Vagina (tissue), 2 donors: ENCODE data around the gene TBC1D8B. TPM values are rescaled to one million over a fixed set of nuclear protein-coding genes. Genes with fewer than 3 reads are reported as not detected.
"Not testable (repeated sequence)": the region's sequence is repeated elsewhere in the genome, so short reads cannot be mapped to it uniquely, and the experiment has no call there.

Source experiments
- DNase-seq, 2 donors: peaks; one replicate each; pipeline ENCODE4 v3.0.0-alpha.2; 2017; ENCODE audit errors: extremely low spot score in 2 of 2
- H3K27ac ChIP-seq: fragments of 200-600 bp; sonication (generic); one replicate; pipeline ENCODE4 v1.5.1; 2019
- H3K27me3 ChIP-seq: fragments of 200-600 bp; sonication (generic); one replicate; pipeline ENCODE4 v1.5.1; 2019
- H3K36me3 ChIP-seq, 2 donors: fragments of 200-600 bp; sonication (generic); one replicate each; pipeline ENCODE4 v1.5.1; 2017 to 2019
- H3K4me1 ChIP-seq: fragments of 200-600 bp; sonication (generic); one replicate; pipeline ENCODE4 v1.5.1; 2019
- H3K4me3 ChIP-seq, 2 donors: fragments of 200-600 bp; sonication (generic); 1 replicate in 1 of 2; 2 replicates in 1 of 2; pipeline ENCODE4 v1.5.1; 2016 to 2019
- H3K9me3 ChIP-seq: fragments of 200-600 bp; sonication (generic); one replicate; pipeline ENCODE4 v1.5.1; 2019
- POLR2A ChIP-seq, 2 donors: fragments of 450-650 bp; IDR thresholded peaks; one replicate each; pipeline ENCODE4 v1.6.1; 2017; ENCODE audit warnings: antibody characterized with exemption in 2 of 2, mild to moderate bottlenecking in 2 of 2, moderate library complexity in 2 of 2
- POLR2AphosphoS5 ChIP-seq, 2 donors: sonication (generic); formaldehyde crosslinking; IDR thresholded peaks; one replicate each; pipeline ENCODE4 v1.9.0; 2017; ENCODE audit warnings: antibody characterized with exemption in 2 of 2, mild to moderate bottlenecking in 2 of 2, low read depth in 1 of 2; ENCODE audit not compliant: insufficient read depth in 1 of 2
- intact Hi-C: fragments of 100-400 bp; cut with DNase I; formaldehyde crosslinking; loops from one replicate; pipeline ENCODE4 v1.15.1; 2023
- total RNA-seq: library from RNA; depleted of rRNA; stranded (reverse); fragments of >200 nt; gene quantifications from one replicate; pipeline ENCODE4 v1.2.3, GENCODE V29; 2016
- TF ChIP-seq, protein P1 (sequence below), 3 experiments: fragments of 450-650 bp in 2 of 3; fragments of 200-600 bp in 1 of 3; sonication (generic) in 1 of 3; IDR thresholded peaks; one replicate each; pipeline ENCODE4 v1.5.1; 2017 to 2019; ENCODE audit warnings: antibody characterized with exemption in 3 of 3, mild to moderate bottlenecking in 2 of 3, moderate library complexity in 2 of 3

TBC1D8B gene
- total RNA-seq, result 4.7 TPM

DNA sequence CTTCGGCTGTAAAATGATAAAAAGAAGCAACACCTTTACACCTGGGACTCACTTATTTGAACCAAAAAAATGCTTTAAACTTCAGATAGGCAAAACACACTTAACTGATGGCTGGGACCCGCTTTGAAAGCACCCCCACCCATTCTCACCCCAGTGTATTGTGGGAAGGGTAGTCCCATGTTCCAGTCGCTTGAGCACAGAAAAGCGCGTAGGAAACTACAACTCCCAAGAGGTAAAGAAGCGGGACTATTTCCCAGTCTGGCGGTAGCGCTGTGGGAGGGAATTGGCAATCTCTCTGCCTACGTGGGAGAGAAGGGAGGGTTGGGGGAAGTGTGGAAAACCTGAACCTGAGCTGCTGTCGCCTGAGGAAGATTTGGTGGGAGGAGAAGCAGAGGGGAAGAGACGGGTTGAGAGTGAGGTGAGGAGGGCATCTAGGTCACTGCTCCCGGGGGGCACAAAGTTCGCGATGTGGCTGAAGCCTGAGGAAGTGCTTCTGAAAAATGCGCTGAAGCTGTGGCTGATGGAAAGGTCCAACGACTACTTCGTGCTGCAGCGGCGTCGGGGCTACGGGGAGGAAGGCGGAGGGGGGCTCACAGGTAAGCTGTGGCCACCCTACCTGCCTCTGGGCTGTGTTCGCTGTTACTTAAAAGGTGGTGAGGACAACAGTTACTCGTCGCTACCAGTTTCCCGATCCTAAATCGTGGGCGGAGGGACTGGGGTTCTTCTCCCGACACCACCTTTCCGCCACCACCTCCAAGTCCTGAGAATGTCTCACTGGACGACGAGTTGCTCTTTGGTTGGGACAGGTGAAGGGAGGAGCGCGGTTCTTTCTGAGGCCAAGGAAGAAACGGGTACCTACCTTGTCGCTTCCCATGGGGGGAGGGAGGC, at the start of gene TBC1D8B:
TSS of gene TBC1D8B (plus strand) at position 286 of the 888 bp plus-strand sequence. CDS start at position 467, 181 bp downstream.
- H3K36me3 ChIP-seq, result no peaks in the 10 kb centered on the region
- H3K27me3 ChIP-seq, result no peaks in the 10 kb centered on the region
- H3K9me3 ChIP-seq, result no peaks in the 10 kb centered on the region
- H3K4me3 ChIP-seq, result peak within 1 kb of the TSS; percentile 56 to 62
- no peaks in the 10 kb centered on the region for H3K4me1 ChIP-seq
- TF ChIP-seq, protein P1, sequence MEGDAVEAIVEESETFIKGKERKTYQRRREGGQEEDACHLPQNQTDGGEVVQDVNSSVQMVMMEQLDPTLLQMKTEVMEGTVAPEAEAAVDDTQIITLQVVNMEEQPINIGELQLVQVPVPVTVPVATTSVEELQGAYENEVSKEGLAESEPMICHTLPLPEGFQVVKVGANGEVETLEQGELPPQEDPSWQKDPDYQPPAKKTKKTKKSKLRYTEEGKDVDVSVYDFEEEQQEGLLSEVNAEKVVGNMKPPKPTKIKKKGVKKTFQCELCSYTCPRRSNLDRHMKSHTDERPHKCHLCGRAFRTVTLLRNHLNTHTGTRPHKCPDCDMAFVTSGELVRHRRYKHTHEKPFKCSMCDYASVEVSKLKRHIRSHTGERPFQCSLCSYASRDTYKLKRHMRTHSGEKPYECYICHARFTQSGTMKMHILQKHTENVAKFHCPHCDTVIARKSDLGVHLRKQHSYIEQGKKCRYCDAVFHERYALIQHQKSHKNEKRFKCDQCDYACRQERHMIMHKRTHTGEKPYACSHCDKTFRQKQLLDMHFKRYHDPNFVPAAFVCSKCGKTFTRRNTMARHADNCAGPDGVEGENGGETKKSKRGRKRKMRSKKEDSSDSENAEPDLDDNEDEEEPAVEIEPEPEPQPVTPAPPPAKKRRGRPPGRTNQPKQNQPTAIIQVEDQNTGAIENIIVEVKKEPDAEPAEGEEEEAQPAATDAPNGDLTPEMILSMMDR (IDR thresholded peaks at IDR 0.05), result no peak
- TF ChIP-seq POLR2A (IDR thresholded peaks at IDR 0.05), result peak in 1 of 2 donors; percentile 37
- peak; percentile 64 to 66 for TF ChIP-seq POLR2AphosphoS5 (IDR thresholded peaks at IDR 0.05; ENCODE audit: insufficient read depth in 1 of 2, low read depth in 1 of 2)
- intact Hi-C loops, result no loop called here
- peak in 1 of 2 donors; percentile 91 for DNase-seq
- H3K27ac ChIP-seq, result peak within 1 kb of the TSS; percentile 42

DNA sequence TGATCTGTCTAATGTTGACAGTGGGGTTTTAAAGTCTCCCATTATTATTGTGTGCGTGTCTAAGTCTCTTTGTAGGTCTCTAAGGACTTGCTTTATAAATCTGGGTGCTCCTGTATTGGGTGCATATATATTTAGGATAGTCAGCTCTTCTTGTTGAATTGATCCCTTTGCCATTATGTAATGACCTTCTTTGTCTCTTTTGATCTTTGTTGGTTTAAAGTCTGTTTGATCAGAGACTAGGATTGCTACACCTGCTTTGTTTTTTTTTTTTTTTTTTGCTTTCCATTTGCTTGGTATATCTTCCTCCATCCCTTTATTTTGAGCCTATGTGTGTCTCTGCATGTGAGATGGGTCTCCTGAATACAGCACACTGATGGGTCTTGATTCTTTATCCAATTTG, 33.2 kb upstream of the TBC1D8B start:
- H3K27me3 ChIP-seq, H3K4me1 ChIP-seq, intact Hi-C loops, DNase-seq, H3K9me3 ChIP-seq, H3K27ac ChIP-seq, H3K4me3 ChIP-seq, H3K36me3 ChIP-seq: not testable (repeated sequence)

DNA sequence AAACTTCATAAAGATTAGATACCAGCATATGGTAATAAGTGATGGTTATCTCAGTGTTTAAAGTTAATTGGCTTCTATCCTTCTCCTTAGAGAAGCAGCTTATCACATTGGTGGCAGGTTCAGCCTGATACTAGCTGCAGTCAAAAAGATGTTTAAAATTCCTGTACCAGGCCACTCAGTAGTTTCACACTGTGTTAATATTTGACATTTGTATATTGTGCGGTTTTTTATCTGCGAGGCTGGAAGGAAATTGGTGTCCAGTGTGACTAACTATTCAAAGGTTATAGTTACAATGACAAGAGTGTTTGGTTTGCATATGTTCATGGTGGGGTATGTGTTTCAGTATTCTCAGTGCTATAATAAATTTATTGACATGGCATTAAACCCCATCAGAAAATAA, 27.5 kb upstream of the TBC1D8B start:
- H3K27ac ChIP-seq, result no peak overlapping the region
- H3K4me1 ChIP-seq, result no peaks in the 10 kb centered on the region
- no peaks in the 10 kb centered on the region for H3K27me3 ChIP-seq
- no peak overlapping the region for H3K4me3 ChIP-seq
- intact Hi-C loops, result no loop called here
- no peaks in the 10 kb centered on the region for H3K9me3 ChIP-seq
- H3K36me3 ChIP-seq, result no peaks in the 10 kb centered on the region
- no peak for TF ChIP-seq POLR2AphosphoS5 (IDR thresholded peaks at IDR 0.05; ENCODE audit: insufficient read depth in 1 of 2, low read depth in 1 of 2)
- TF ChIP-seq, protein P1 (IDR thresholded peaks at IDR 0.05), result no peak
- TF ChIP-seq POLR2A (IDR thresholded peaks at IDR 0.05), result no peak
- DNase-seq, result no peak

DNA sequence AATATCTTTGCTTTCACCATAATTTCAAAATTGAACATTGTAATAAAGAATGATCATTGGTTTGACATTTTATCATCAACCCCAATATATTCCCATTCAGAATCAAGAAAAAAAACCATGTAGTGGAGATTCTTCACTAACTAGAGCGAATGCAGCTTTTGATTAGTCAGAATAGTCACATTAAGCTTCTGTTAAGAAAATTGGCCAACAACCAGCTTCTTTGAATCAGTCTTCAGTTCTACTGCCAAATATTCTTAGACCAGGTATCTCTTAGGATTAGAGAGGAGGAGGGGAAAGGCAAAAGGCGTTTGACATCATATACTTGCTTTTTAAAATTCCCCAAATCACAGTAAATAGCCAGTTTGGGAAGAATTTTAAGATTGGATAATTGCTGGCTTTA, 22.2 kb upstream of the TBC1D8B start:
- intact Hi-C loops, result no loop called here
- no peaks in the 10 kb centered on the region for H3K9me3 ChIP-seq
- H3K36me3 ChIP-seq, result no peaks in the 10 kb centered on the region
- H3K27ac ChIP-seq, result no peak overlapping the region
- DNase-seq, result no peak
- no peaks in the 10 kb centered on the region for H3K4me1 ChIP-seq
- H3K27me3 ChIP-seq, result no peaks in the 10 kb centered on the region
- no peak overlapping the region for H3K4me3 ChIP-seq
- TF ChIP-seq POLR2AphosphoS5 (IDR thresholded peaks at IDR 0.05; ENCODE audit: insufficient read depth in 1 of 2, low read depth in 1 of 2), result no peak
- TF ChIP-seq, protein P1 (IDR thresholded peaks at IDR 0.05), result no peak
- no peak for TF ChIP-seq POLR2A (IDR thresholded peaks at IDR 0.05)

DNA sequence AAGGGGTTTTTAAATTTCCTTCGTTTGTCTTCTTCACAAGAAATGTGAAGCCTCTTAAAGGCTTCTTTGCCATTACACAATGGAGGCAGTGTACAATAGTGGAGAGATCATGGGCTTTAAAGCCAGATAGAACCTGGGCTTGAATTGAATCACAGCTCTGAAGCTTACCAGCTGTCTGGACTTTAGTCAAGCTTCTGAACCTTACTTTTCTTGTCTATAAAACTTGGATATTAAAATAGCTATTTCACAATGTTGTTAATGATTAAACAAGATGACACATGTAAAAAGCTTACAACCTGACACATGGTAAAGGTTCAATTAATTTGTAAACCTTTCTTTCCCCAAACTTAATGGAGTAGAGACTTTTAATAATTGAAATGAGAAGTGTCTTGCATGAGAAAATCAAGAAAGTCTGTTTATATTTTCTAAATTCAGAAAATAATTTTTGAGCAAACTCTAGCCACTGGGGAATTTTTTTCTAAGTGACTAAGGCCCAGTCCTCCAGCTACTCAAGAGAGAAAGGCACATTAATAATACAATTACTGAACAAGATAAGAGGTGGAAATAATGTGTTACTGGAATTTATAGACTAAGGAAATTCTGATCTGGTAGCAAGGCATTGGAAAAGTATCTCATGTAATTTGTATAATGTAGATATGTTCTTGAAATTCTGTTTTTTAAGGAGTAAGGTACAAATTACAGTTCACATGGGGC, 21.7 kb upstream of the TBC1D8B start:
- no peaks in the 10 kb centered on the region for H3K4me1 ChIP-seq
- no peaks in the 10 kb centered on the region for H3K9me3 ChIP-seq
- no peaks in the 10 kb centered on the region for H3K36me3 ChIP-seq
- no peak for DNase-seq
- H3K27ac ChIP-seq, result no peak overlapping the region
- intact Hi-C loops, result no loop called here
- no peak overlapping the region for H3K4me3 ChIP-seq
- TF ChIP-seq POLR2AphosphoS5 (IDR thresholded peaks at IDR 0.05; ENCODE audit: insufficient read depth in 1 of 2, low read depth in 1 of 2), result no peak
- TF ChIP-seq, protein P1 (IDR thresholded peaks at IDR 0.05), result no peak
- TF ChIP-seq POLR2A (IDR thresholded peaks at IDR 0.05), result no peak
- H3K27me3 ChIP-seq, result no peaks in the 10 kb centered on the region
